A673 (cell line): ENCODE results near the gene COL4A4. TPM values are rescaled to one million over a fixed set of nuclear protein-coding genes. Genes with fewer than 3 reads are reported as not detected.

ENCODE experiments used
- BruUV-seq: library from RNA; stranded (reverse); fragments of 400-500 nt; replicated peaks from 2 replicates; lab custom pipeline; 2021; lab: Mats Ljungman, UMichigan
- CTCF ChIA-PET: fragments of 300-600 bp; sonication (Branson Sonifier 250); formaldehyde crosslinking; loops from one replicate; lab custom pipeline; 2022; ENCODE audit warnings: antibody characterized with exemption; lab: Charles Lee
- POLR2A ChIA-PET: fragments of 300-600 bp; sonication (Branson Sonifier 250); formaldehyde crosslinking; loops from one replicate; lab custom pipeline; 2022; ENCODE audit warnings: antibody characterized with exemption; ENCODE audit not compliant: low non-redundant PET; lab: Charles Lee
- DNase-seq: peaks from one replicate; pipeline ENCODE4 v3.0.0-alpha.2; 2015; ENCODE audit warnings: low spot score
- H3K27ac ChIP-seq: fragments of 200-600 bp; sonication (generic); 2 replicates; pipeline ENCODE4 v1.5.1; 2016; ENCODE audit warnings: mixed run types, low read depth, mild to moderate bottlenecking, mixed read lengths, antibody characterized with exemption, low read length; ENCODE audit not compliant: poor library complexity, severe bottlenecking
- H3K27me3 ChIP-seq: fragments of 200-600 bp; sonication (generic); replicated peaks from 2 replicates; pipeline ENCODE4 v1.6.1; 2017; ENCODE audit warnings: mixed run types, low read depth, mild to moderate bottlenecking, mixed read lengths, antibody characterized with exemption, low read length; ENCODE audit not compliant: insufficient read depth, poor library complexity
- H3K36me3 ChIP-seq: fragments of 200-600 bp; sonication (generic); 2 replicates; pipeline ENCODE4 v1.6.1; 2016; ENCODE audit warnings: mixed run types, mild to moderate bottlenecking, mixed read lengths, antibody characterized with exemption, low read length; ENCODE audit not compliant: insufficient read depth, poor library complexity, severe bottlenecking
- H3K4me1 ChIP-seq: fragments of 200-600 bp; sonication (generic); 2 replicates; pipeline ENCODE4 v1.6.1; 2017; ENCODE audit warnings: mixed run types, mild to moderate bottlenecking, mixed read lengths, antibody characterized with exemption, low read length; ENCODE audit not compliant: insufficient read depth, poor library complexity, severe bottlenecking
- H3K4me3 ChIP-seq: fragments of 200-600 bp; sonication (generic); 2 replicates; pipeline ENCODE4 v1.5.1; 2016; ENCODE audit warnings: low read depth, mixed run types, mild to moderate bottlenecking, mixed read lengths, low read length; ENCODE audit not compliant: poor library complexity, severe bottlenecking
- H3K9me3 ChIP-seq: fragments of 200-600 bp; sonication (generic); 2 replicates; pipeline ENCODE4 v1.6.1; 2016; ENCODE audit warnings: mixed run types, low read depth, mild to moderate bottlenecking, mixed read lengths, antibody characterized with exemption, low read length; ENCODE audit not compliant: poor library complexity, severe bottlenecking
- CTCF ChIP-seq: fragments of 300-800, 200-600 bp; sonication (generic); conservative IDR thresholded peaks from 2 replicates; pipeline ENCODE4 v1.5.1; 2017; ENCODE audit warnings: low read depth, mild to moderate bottlenecking, antibody characterized with exemption, low read length, moderate library complexity, mixed read lengths
- EZH2 ChIP-seq: fragments of 200-600 bp; sonication (generic); IDR thresholded peaks from 2 replicates; pipeline ENCODE4 v1.6.1; 2017; ENCODE audit warnings: borderline replicate concordance, low read depth, mild to moderate bottlenecking, mixed read lengths, antibody characterized with exemption, low read length; ENCODE audit not compliant: poor library complexity, severe bottlenecking
- intact Hi-C: fragments of 100-400 bp; cut with micrococcal nuclease; formaldehyde crosslinking; loops from one replicate; pipeline ENCODE4 v1.10.0; 2022; ENCODE audit not compliant: unreplicated experiment
- total RNA-seq: library from RNA; stranded (reverse); gene quantifications from 2 replicates; pipeline ENCODE4 v1.2.3, GENCODE V29; 2021

Gene COL4A4
- total RNA-seq, 1 experiment from 2014 or later: not detected

- Histone ChIP-seq H3K9me3 (no peaks in the 10 kb centered on the region), H3K27me3 (no peaks in the 10 kb centered on the region), H3K4me3 (no peak overlapping the region), H3K36me3 (no peaks in the 10 kb centered on the region), H3K4me1 (no peaks in the 10 kb centered on the region), H3K27ac (no peak overlapping the region)
- no TSS peak for BruUV-seq
- DNase-seq: no peak
- CTCF ChIA-PET: interaction anchor here (0.6 kb wide), 1 partner anchor 1148 kb away, joined by 3 read pairs; no protein-coding TSS in a partner anchor
- intact Hi-C loops: loop anchor here (5.0 to 10.0 kb wide), 2 partner anchors 262 to 634 kb away; no protein-coding TSS in a partner anchor
- POLR2A ChIA-PET: no interaction called here
- no peak for TF ChIP-seq EZH2
- TF ChIP-seq CTCF: no peak
Measured at GRCh38 chr2:227132986-227133385, 31.0 kb downstream of the COL4A4 start.

GRCh38 chr2:227130636-227131035 lies 33.4 kb downstream of the COL4A4 start:
- intact Hi-C loops: loop anchor here (1.0 to 10.0 kb wide), 4 partner anchors 108 to 754 kb away; no protein-coding TSS in a partner anchor
- BruUV-seq: no TSS peak
- DNase-seq: no peak

GRCh38 chr2:227127201-227127600 lies 36.8 kb downstream of the COL4A4 start:
- no peaks in the 10 kb centered on the region for H3K36me3 ChIP-seq
- CTCF ChIA-PET: no interaction called here
- POLR2A ChIA-PET: no interaction called here
- H3K27me3 ChIP-seq: no peaks in the 10 kb centered on the region
- no peaks in the 10 kb centered on the region for H3K9me3 ChIP-seq
- no peaks in the 10 kb centered on the region for H3K4me1 ChIP-seq
- intact Hi-C loops: no loop called here
- H3K4me3 ChIP-seq: no peak overlapping the region
- no peak overlapping the region for H3K27ac ChIP-seq
- no TSS peak for BruUV-seq
- DNase-seq: no peak
- TF ChIP-seq CTCF: no peak
- TF ChIP-seq EZH2: no peak

More at GRCh38 chr2:227130636-227131035, 33.4 kb downstream of the COL4A4 start:
- CTCF ChIA-PET: interaction anchor here (0.7 to 1.3 kb wide), 2 partner anchors 108 to 635 kb away, joined by 3 to 6 read pairs; no protein-coding TSS in a partner anchor
- Histone ChIP-seq H3K4me1 (no peaks in the 10 kb centered on the region), H3K9me3 (no peaks in the 10 kb centered on the region), H3K36me3 (no peaks in the 10 kb centered on the region), H3K27ac (no peak overlapping the region), H3K27me3 (no peaks in the 10 kb centered on the region), H3K4me3 (no peak overlapping the region)
- POLR2A ChIA-PET: no interaction called here
- no peak for TF ChIP-seq EZH2
- TF ChIP-seq CTCF: no peak
